ENCODE results near the gene DYNC1I2.
A peak's percentile ranks its signal among the peaks of the same experiment; 100 is the strongest.

DYNC1I2 gene

GRCh38 chr2:171718720-171719119, 31.5 kb downstream of the DYNC1I2 start:
- Histone ChIP-seq H3K4me2 (peak overlapping the region; percentile 36; the same call in 1 of the 2 replicates), H3K27me3 (ENCODE audit: insufficient read depth, low read depth) (no peaks in the 10 kb centered on the region), H3K36me3 (ENCODE audit: insufficient read depth) (no peaks in the 10 kb centered on the region)

DNA sequence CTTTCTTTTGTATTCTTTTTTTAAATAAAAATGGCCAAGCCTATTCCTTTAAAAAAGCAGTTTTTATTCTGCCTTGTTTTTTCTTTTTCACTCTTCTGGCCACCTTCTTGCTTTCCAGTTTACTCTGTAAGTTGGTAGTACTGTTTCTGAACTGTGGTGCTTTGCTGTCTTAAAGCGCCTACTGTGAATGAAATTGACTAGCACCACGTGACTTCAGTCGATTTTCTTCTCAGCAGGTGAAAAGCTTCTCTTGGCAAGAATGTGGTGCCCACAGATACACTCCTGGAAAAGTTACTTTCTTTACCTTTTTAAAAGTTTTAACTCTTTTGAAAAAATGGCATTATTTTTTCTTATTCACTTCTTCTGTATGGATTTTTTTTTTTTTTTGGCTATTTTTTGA, 32.4 kb downstream of the DYNC1I2 start:
- Histone ChIP-seq H3K4me3 (IDR thresholded peaks at IDR 0.05; ENCODE audit: insufficient read depth, low read depth, low read length) (no peak overlapping the region), H3K27ac (no peak overlapping the region), H3K4me2 (no peak overlapping the region), H3K27me3 (ENCODE audit: insufficient read depth, low read depth) (no peaks in the 10 kb centered on the region), H3K9ac (no peak overlapping the region), H3K79me2 (ENCODE audit: insufficient read depth, low read depth) (no peaks in the 10 kb centered on the region), H3K36me3 (ENCODE audit: insufficient read depth) (no peaks in the 10 kb centered on the region), H4K20me1 (ENCODE audit: insufficient read depth) (no peaks in the 10 kb centered on the region), H2AFZ (ENCODE audit: low read depth) (no peak overlapping the region), H3K4me1 (ENCODE audit: low read depth, poor library complexity, severe bottlenecking) (peaks cover 9% of the 10 kb centered on the region)
- TF ChIP-seq, protein P1, sequence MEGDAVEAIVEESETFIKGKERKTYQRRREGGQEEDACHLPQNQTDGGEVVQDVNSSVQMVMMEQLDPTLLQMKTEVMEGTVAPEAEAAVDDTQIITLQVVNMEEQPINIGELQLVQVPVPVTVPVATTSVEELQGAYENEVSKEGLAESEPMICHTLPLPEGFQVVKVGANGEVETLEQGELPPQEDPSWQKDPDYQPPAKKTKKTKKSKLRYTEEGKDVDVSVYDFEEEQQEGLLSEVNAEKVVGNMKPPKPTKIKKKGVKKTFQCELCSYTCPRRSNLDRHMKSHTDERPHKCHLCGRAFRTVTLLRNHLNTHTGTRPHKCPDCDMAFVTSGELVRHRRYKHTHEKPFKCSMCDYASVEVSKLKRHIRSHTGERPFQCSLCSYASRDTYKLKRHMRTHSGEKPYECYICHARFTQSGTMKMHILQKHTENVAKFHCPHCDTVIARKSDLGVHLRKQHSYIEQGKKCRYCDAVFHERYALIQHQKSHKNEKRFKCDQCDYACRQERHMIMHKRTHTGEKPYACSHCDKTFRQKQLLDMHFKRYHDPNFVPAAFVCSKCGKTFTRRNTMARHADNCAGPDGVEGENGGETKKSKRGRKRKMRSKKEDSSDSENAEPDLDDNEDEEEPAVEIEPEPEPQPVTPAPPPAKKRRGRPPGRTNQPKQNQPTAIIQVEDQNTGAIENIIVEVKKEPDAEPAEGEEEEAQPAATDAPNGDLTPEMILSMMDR (conservative IDR thresholded peaks at IDR 0.05; ENCODE audit: low read depth, low read length), result no peak

More at GRCh38 chr2:171718720-171719119, 31.5 kb downstream of the DYNC1I2 start:
- H3K4me3 ChIP-seq (IDR thresholded peaks at IDR 0.05; ENCODE audit: insufficient read depth, low read depth, low read length), result no peak overlapping the region
- no peak overlapping the region for H2AFZ ChIP-seq (ENCODE audit: low read depth)
- H3K9ac ChIP-seq, result no peak overlapping the region
- H4K20me1 ChIP-seq (ENCODE audit: insufficient read depth), result no peaks in the 10 kb centered on the region
- TF ChIP-seq, protein P1 (conservative IDR thresholded peaks at IDR 0.05; ENCODE audit: low read depth, low read length), result no peak
- no peaks in the 10 kb centered on the region for H3K79me2 ChIP-seq (ENCODE audit: insufficient read depth, low read depth)
- no peak overlapping the region for H3K27ac ChIP-seq
- peaks cover 9% of the 10 kb centered on the region for H3K4me1 ChIP-seq (ENCODE audit: low read depth, poor library complexity, severe bottlenecking)

DNA sequence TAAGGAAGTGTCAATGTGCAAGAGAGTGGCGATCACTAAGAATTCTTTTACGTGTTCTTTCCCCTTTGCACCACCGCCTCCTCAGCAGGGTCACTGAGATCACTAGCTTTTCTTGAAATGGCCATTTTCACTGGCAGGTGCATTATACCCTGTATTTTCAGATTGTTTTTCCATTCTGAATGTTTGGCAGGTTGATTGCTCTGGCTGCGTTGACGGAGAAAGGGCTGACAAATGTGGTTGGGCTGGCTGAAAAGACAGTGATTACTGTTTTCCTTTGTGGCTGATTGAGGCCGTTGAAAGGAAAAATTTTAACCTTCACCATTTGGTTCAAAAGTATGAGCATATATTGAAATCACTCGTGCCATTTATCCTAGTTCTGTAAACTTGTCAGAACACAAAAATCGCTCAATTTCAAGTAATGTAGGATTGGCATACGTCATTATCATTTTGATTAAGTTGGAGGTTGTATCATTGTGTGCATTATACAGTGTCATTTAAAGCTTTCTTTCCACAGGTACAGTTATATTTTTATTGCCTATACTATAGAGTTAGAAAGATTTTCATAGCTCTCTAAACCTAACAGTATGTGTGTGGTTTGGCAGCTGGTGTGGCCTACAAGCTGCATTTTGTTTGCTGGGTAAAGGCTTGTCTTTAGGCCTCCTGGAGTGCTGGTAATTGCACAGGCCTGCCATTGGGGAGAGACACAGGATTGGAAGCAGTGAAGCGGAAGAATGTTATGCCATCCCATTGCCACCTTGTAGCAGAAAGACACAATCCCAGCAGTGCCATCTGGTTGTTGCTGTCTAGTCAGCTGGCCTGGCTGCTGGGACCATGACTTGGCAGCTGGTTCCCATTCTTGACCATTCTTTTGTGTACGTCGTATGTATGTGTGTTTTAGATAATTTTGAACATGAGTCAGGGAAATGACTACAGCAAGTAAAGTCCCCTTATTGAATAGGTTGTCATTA, 36.7 kb downstream of the DYNC1I2 start:
- Histone ChIP-seq H3K36me3 (ENCODE audit: insufficient read depth) (peaks cover 3% of the 10 kb centered on the region; the same call in 1 of the 2 replicates), H2AFZ (ENCODE audit: low read depth) (no peak overlapping the region), H3K4me2 (no peak overlapping the region), H3K4me1 (ENCODE audit: low read depth, poor library complexity, severe bottlenecking) (peaks cover 3% of the 10 kb centered on the region), H3K27ac (no peak overlapping the region), H3K9ac (no peak overlapping the region), H3K79me2 (ENCODE audit: insufficient read depth, low read depth) (no peaks in the 10 kb centered on the region), H4K20me1 (ENCODE audit: insufficient read depth) (no peaks in the 10 kb centered on the region), H3K4me3 (IDR thresholded peaks at IDR 0.05; ENCODE audit: insufficient read depth, low read depth, low read length) (no peak overlapping the region), H3K27me3 (ENCODE audit: insufficient read depth, low read depth) (no peaks in the 10 kb centered on the region)
- TF ChIP-seq, protein P1 (conservative IDR thresholded peaks at IDR 0.05; ENCODE audit: low read depth, low read length), result no peak

GRCh38 chr2:171726847-171727450, 39.7 kb downstream of the DYNC1I2 start:
- Histone ChIP-seq H3K27ac (no peak overlapping the region), H4K20me1 (ENCODE audit: insufficient read depth) (no peaks in the 10 kb centered on the region; the same call in 1 of the 2 replicates)

More at GRCh38 chr2:171726847-171727450, 39.7 kb downstream of the DYNC1I2 start:
- H3K4me3 ChIP-seq (IDR thresholded peaks at IDR 0.05; ENCODE audit: insufficient read depth, low read depth, low read length), result no peak overlapping the region
- no peak overlapping the region for H3K4me2 ChIP-seq
- no peak overlapping the region for H2AFZ ChIP-seq (ENCODE audit: low read depth)
- peaks cover 3% of the 10 kb centered on the region; the same call in 1 of the 2 replicates for H3K36me3 ChIP-seq (ENCODE audit: insufficient read depth)
- no peaks in the 10 kb centered on the region for H3K79me2 ChIP-seq (ENCODE audit: insufficient read depth, low read depth)
- TF ChIP-seq, protein P1 (conservative IDR thresholded peaks at IDR 0.05; ENCODE audit: low read depth, low read length), result no peak
- no peaks in the 10 kb centered on the region for H3K27me3 ChIP-seq (ENCODE audit: insufficient read depth, low read depth)
- no peak overlapping the region for H3K9ac ChIP-seq
- no peaks in the 10 kb centered on the region for H3K4me1 ChIP-seq (ENCODE audit: low read depth, poor library complexity, severe bottlenecking)
